NCI-H524 (cell line): ENCODE measurements around the gene TMEM97.

ENCODE experiments used
- DNase-seq, 2 experiments: peaks; one replicate each; lab custom pipeline; 2025; lab: John Stamatoyannopoulos, UW

TMEM97 gene

DNA sequence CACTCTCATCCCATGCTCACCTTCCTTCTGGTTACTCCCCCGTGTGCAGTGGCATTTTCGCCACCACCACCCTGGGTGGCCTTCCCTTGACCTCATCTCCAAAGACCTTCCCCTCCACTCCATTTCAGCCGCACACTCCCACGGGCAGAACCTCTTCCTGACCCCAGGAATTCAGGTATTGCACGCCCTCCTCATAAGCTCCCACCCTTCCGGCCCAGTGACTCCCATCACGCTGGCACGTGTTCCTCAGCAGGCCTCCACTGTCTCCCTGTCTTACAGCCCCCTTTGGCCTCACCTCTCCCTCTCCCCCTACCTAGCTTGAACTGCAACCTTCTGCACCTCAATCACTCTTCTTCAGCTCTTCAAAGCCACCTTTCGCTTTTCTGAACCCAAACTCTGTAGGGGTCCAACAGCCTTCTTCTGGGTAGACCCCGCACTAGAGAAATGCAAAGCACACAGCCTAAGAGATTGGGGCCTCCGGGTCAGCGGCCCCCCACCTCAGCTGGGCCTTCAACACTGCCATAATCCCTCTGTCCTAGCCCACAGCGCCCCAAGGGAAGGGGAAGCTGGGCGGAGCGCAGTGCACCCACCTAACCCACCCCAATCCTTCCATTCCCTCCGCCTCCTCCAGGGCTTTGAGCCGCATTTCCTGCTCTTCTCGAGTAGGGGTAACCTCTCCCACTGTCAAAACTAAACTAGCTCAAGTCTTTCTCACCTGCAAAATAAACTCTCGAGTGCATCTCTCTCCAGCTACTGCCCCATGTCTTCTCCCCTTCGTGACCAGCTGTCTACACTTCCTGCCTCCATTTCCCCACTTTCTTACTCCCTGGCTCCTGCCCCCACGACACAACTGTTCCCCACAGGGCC, 1.7 kb upstream of the TMEM97 start:
- no peak for DNase-seq

- DNase-seq: peak in 1 of 2 experiments; percentile 43
These were observed 838 bp upstream of the TMEM97 start for GRCh38 chr17:28317966-28318758.

GRCh38 chr17:28319598-28319935, 567 bp downstream of the TMEM97 start:
- no peak for DNase-seq

- DNase-seq: no peak
These were observed 1.4 kb downstream of the TMEM97 start for GRCh38 chr17:28320215-28321061.

- DNase-seq: peak in 1 of 2 experiments; percentile 46
These were observed 5.3 kb downstream of the TMEM97 start for GRCh38 chr17:28324267-28324745.

DNA sequence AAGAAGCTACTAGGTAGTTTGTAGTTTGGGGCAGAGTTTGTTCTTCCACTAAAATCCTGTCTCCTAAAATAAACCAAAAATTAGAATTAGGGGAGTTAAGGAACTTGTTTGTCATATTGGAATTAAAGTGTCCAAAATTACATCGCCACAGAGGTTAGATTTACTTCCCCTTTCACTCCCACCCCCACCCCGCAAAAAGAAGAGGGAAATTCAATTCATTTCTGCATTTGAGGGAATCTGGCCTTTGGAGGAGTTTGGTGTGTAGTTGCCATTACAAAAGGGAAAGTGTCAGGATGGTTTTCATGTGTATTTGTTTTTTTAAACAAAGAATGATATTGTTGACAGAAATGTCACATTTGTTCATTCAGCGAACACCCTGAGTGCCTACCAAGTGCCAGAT, 5.8 kb downstream of the TMEM97 start:
- DNase-seq: no peak

- peak; percentile 94 to 98 for DNase-seq
These were observed 6.2 kb downstream of the TMEM97 start for GRCh38 chr17:28325211-28325610.

GRCh38 chr17:28326114-28326513, 7.1 kb downstream of the TMEM97 start:
- DNase-seq: peak; percentile 50 to 75

GRCh38 chr17:28327031-28327607, 8.1 kb downstream of the TMEM97 start:
- DNase-seq: no peak

DNA sequence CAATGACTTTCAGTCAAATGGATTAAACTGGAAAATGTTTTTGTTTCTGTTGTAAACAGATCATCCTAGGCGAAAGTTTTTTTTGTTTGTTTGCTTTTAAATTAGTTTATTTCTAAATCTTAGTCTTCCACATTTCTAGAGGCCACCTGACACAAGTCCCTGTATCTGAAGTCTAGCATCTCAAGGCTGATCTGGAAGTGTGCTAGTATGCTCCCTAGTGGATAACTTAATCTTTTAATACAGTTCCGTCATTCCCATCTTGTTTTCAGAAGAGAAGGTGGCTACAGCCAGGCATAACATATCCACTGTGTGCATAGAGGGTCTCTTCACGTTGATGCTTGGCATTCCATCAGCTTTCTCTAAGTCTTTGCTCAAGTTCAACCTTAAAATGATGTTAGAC, 8.7 kb downstream of the TMEM97 start:
- DNase-seq: peak in 1 of 2 experiments; percentile 65

- no peak for DNase-seq
These were observed 9.3 kb downstream of the TMEM97 start for GRCh38 chr17:28328325-28328724.

DNA sequence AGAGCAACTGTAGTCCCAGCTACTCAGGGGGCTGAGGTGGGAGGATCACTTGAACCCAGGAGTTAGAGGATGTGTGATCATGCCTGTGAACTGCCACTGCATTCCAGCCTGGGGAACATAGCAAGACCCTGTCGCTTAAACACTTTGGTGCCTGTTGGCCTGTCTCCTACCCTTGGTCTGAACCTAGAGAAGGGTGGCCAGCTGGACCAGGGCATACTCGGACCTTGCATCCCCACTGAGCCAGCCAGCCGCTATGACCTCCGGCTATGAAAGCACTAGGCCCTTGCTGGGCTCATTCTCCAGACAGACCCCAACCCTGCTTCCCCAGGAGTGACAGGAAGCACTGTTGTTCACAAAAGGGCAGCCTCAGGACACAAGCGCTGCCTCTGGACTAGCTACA, 11.7 kb downstream of the TMEM97 start:
- DNase-seq: no peak

DNA sequence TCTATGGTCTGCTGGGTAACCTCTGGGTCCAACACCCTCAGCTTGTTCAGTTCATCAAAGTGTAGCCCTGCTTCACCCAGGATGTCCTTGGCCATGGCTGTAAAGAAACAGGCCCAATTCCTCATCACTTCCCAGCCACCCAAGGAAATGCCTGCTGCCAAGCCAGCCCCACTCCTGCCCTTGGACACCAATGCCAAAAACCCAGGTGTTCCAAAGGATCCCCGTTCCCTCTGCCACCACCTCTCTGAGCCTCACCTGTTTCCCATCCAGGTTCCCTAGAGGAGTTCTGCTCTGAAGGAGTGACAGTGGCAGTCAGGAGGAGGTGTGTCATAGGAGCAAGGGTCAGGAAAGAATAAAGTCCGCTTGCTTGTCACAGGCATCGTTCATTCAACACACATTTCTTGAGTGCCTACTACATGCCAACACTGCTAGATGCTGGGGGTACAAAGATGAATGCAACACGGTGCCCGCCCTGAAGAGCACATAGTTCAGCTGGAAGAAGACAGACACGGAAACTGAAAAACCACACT, 13.0 kb downstream of the TMEM97 start:
- no peak for DNase-seq

DNA sequence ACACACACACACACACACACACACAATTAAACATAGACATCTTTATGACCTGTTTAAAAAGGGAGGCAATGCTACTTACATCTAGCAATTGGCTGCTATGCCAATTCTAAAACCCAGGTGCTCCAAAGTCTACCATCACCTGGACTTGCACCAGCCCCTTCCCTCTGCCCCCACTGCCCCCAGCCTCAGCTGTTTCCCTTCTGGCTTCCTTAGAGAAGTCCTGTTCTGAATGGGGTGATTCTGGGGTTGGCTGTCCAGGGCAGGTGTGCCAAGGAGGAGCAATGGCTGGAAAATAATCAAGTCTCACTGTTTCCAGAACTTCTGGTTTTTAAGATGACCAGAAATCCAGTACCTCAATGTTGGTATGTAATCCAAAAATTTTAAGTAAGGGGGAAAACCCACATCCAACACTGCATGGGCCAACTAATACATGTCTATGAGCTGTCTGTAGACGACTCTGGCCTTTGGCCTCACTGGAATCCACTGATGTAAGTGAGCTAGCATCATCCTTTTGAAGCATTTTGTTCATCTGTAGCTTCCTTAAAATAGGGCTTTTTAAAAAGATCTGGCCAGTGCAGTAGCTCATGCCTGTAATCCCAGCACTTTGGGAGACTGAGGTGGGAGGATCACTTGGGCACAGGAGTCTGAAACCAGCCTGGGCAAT, 14.2 kb downstream of the TMEM97 start:
- no peak for DNase-seq

DNA sequence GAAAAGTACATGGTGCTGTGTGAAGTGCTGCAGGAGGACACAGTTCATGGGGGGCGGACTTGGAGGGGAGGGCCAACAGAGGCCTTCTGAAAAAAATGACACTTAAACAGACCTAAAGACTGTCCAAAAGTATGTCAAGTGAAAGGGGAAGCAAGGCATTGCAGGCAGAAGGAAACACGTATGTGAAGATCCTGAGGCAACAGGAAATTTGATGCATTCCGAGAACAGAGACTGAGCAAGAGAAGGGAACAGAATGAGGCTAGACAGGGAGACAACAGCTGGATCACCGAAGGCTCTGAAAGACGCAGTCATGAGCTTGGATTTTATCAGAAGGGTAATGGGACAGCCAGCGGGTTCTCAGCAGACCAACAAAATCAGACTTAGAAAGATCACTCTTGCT, 15.2 kb downstream of the TMEM97 start:
- no peak for DNase-seq

DNA sequence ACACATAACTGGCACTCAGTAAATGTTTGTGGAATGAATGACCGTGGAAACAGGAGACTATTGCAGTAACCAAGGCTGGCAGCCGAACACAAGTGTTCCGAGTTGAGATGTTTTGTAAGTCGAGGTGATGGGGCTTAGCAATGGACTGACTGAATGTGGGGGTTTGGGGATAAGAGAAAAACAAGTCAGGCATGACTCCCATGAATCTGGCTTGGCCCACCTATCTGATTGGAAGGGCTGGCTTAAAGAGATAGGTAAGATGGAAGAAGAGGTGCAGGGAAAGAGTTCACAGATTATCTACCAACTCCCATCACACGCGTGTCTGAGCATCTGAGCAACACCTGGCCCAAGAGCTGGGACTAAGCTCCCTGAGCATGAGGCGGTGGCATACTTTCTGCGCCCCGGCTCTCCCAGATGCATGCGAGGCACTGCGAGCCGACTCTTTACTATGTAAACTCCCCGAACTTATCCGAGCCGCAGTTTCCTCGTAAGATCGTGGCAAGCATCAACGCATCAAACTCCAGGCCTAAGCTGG, 15.7 kb downstream of the TMEM97 start:
- DNase-seq: peak in 1 of 2 experiments; percentile 86

DNA sequence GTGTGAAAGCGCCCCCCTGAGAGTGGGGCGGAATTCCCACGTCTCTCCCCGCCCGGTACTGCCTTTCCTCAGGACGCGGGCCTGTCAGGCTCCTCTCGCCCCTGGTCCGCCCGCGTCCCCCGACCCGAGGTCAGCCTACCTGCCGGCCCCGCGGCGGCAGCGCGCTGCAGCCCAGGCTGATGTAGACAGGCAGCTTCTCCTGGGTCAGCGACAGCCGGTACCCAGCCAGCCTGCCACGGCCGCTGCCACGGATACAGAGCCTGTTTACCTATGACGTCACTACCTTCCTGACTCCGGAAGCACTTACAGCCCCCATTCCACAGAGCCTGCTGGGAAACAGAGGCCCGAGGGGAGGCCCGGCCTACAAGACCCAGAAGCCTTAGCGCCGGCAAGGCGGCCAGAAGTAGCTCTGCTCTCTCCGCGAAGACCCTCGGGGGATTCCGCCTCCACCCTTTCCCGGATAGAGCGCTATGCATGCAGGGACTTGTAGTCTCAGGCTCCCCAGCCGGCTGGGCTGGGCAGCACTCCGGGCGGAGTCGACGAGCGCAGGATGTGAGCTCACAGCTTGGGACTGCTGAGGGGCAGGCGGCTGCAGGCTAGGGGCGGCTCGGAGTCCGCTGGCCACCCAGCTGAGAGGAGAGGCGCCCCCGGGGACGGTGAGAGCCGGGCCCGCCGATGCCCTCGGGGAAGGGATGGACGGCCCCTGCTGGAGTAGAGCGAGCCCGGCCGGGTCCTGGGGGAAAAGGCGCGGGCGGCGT, 16.4 kb downstream of the TMEM97 start, which contains the start of the genes IFT20 and TNFAIP1:
Gene IFT20, minus strand, starts transcription at position 272 of the 758 bp plus-strand sequence. CDS start 3,487 bp downstream, outside the sequence.
Gene TNFAIP1, plus strand, starts transcription at position 561 of the 758 bp plus-strand sequence. CDS start 3,761 bp downstream, outside the sequence.
- peak; percentile 100 for DNase-seq

DNA sequence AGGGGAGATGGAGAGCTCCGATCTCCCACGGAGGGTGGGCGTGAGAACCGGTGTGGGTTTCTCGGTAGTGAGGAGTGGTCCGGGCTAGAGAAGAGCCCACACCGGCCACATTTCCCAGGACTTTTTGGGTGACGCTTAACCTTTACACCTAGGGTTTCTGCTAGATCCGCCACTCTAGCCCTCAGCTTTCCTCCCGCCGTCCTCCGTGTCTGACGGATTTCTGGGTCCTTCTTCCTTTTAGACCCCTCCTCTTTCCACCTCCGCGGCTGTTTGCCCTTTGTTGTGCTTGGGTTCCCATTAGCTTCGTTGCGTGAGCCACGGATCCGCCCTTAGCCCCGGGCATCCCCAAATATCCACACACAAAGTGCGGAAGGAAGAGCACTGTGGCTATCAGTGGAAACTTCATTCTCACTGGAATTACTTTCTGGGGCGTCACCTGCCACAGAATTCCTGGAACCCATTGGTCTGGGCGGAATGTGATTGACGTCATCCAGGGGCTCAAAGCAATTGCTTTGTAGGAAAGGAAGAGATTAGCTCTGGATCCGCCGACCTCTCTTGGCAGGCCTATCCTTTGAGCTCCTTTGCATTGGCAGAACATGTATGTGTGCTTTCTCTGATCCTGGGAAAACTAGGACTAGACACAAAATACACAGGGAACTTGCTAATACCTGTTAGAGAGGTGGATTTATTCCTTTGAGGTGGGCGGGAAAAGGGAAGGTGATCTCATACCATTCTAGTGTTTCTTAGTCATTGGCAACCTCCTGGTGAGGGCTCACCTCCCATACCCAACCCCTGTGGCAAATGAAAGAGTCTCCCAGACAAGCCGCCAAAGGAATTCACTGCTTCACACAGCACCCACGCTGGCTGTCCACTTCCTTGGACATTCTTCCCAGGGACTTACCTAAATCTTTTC, 17.2 kb downstream of the TMEM97 start:
- peak; percentile 60 to 81 for DNase-seq
